SU-DHL-6 (cell line): Measurements from ENCODE around the gene BAX.

Experiments
- H2AFZ ChIP-seq: fragments of 200-600 bp; sonication (generic); 2 replicates; pipeline ENCODE4 v1.6.1; 2014; ENCODE audit warnings: low read depth, mild to moderate bottlenecking, moderate library complexity, mixed read lengths, antibody characterized with exemption, low read length; ENCODE audit not compliant: severe bottlenecking
- H3F3A ChIP-seq: fragments of 200-600 bp; shearing (Covaris generic); 2 replicates; pipeline ENCODE4 v1.6.0; 2016; ENCODE audit warnings: antibody characterized with exemption, mild to moderate bottlenecking; ENCODE audit not compliant: insufficient read depth
- H3K27ac ChIP-seq: fragments of 200-600 bp; sonication (generic); 2 replicates; pipeline ENCODE4 v1.5.1; 2016; ENCODE audit warnings: low read depth, mild to moderate bottlenecking, low read length, moderate library complexity, mixed read lengths
- H3K27me3 ChIP-seq: fragments of 200-600 bp; sonication (generic), shearing (Covaris generic); 2 replicates; pipeline ENCODE4 v1.6.0; 2014; ENCODE audit warnings: mild to moderate bottlenecking, low read length
- H3K36me3 ChIP-seq: fragments of 200-600 bp; sonication (generic); 2 replicates; pipeline ENCODE4 v1.6.1; 2014; ENCODE audit warnings: mild to moderate bottlenecking, low read length, mixed read lengths
- H3K4me2 ChIP-seq: fragments of 300-600, 200-600 bp; shearing (Covaris generic), sonication (generic); 2 replicates; pipeline ENCODE4 v1.6.0; 2014; ENCODE audit warnings: low read length, low read depth, mild to moderate bottlenecking; ENCODE audit not compliant: poor library complexity, severe bottlenecking
- H3K4me3 ChIP-seq: fragments of 200-600 bp; sonication (generic); 2 replicates; pipeline ENCODE4 v1.5.1; 2014; ENCODE audit warnings: antibody characterized with exemption, low read length, mild to moderate bottlenecking, mixed read lengths; ENCODE audit not compliant: insufficient read depth, poor library complexity, severe bottlenecking
- H3K79me2 ChIP-seq: fragments of 200-600 bp; sonication (generic); 2 replicates; pipeline ENCODE4 v1.6.1; 2014; ENCODE audit warnings: mild to moderate bottlenecking, low read length, moderate library complexity; ENCODE audit not compliant: insufficient read depth
- H3K9ac ChIP-seq: fragments of 200-600 bp; sonication (generic); 2 replicates; pipeline ENCODE4 v1.7.0; 2014; ENCODE audit warnings: mild to moderate bottlenecking, low read length
- H3K9me2 ChIP-seq: fragments of 200-600 bp; sonication (generic); replicated peaks from 2 replicates; pipeline ENCODE4 v1.6.1; 2014; ENCODE audit warnings: low read length; ENCODE audit not compliant: insufficient read depth
- H3K9me3 ChIP-seq: fragments of 200-600 bp; sonication (generic); 2 replicates; pipeline ENCODE4 v1.6.1; 2014; ENCODE audit warnings: low read length, mixed read lengths; ENCODE audit not compliant: insufficient read depth
- H4K20me1 ChIP-seq: fragments of 200-600 bp; sonication (generic); 2 replicates; pipeline ENCODE4 v1.6.1; 2014; ENCODE audit warnings: low read depth, mild to moderate bottlenecking, antibody characterized with exemption, low read length, moderate library complexity, mixed read lengths
- EZH2phosphoT487 ChIP-seq: fragments of 200-600 bp; sonication (generic), shearing (Covaris generic); conservative IDR thresholded peaks from 2 replicates; pipeline ENCODE4 v1.6.1; 2018; ENCODE audit warnings: mild to moderate bottlenecking, antibody characterized with exemption, low read length, moderate library complexity, mixed read lengths
- TF ChIP-seq, protein P1 (sequence below): fragments of 200-600 bp; sonication (generic); IDR thresholded peaks from one replicate; pipeline ENCODE4 v1.5.1; 2017; ENCODE audit warnings: antibody characterized with exemption, mild to moderate bottlenecking, low read length, moderate library complexity; ENCODE audit not compliant: insufficient read depth, poor library complexity, severe bottlenecking

Gene BAX

GRCh38 chr19:49011194-49011593, 56.5 kb downstream of the BAX start:
- no peaks in the 10 kb centered on the region for H4K20me1 ChIP-seq
- no peak overlapping the region for H3K4me2 ChIP-seq
- TF ChIP-seq, protein P1, sequence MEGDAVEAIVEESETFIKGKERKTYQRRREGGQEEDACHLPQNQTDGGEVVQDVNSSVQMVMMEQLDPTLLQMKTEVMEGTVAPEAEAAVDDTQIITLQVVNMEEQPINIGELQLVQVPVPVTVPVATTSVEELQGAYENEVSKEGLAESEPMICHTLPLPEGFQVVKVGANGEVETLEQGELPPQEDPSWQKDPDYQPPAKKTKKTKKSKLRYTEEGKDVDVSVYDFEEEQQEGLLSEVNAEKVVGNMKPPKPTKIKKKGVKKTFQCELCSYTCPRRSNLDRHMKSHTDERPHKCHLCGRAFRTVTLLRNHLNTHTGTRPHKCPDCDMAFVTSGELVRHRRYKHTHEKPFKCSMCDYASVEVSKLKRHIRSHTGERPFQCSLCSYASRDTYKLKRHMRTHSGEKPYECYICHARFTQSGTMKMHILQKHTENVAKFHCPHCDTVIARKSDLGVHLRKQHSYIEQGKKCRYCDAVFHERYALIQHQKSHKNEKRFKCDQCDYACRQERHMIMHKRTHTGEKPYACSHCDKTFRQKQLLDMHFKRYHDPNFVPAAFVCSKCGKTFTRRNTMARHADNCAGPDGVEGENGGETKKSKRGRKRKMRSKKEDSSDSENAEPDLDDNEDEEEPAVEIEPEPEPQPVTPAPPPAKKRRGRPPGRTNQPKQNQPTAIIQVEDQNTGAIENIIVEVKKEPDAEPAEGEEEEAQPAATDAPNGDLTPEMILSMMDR: no peak
- TF ChIP-seq EZH2phosphoT487: no peak
- H3F3A ChIP-seq: no peaks in the 10 kb centered on the region
- no peaks in the 10 kb centered on the region for H3K9me2 ChIP-seq
- H2AFZ ChIP-seq: no peak overlapping the region
- H3K9ac ChIP-seq: no peak overlapping the region
- H3K27ac ChIP-seq: no peak overlapping the region
- no peaks in the 10 kb centered on the region for H3K9me3 ChIP-seq
- H3K36me3 ChIP-seq: no peaks in the 10 kb centered on the region
- no peaks in the 10 kb centered on the region for H3K27me3 ChIP-seq
- H3K4me3 ChIP-seq: no peak overlapping the region
- no peaks in the 10 kb centered on the region for H3K79me2 ChIP-seq
